Raji (cell line): Measurements from ENCODE around the gene NUDT16.

Source experiments
- POLR2A ChIP-seq: IDR thresholded peaks from 2 replicates; pipeline ENCODE4 v1.6.1; 2011; ENCODE audit warnings: low read depth, low read length, control low read depth; ENCODE audit not compliant: insufficient read depth

The NUDT16 gene

GRCh38 chr3:131370935-131371687 is 10.5 kb upstream of the NUDT16 start:
- no peak for TF ChIP-seq POLR2A

- no peak for TF ChIP-seq POLR2A
Observed at GRCh38 chr3:131371688-131372066, 9.9 kb upstream of the NUDT16 start.

- no peak for TF ChIP-seq POLR2A
Observed at GRCh38 chr3:131374741-131375140, 6.8 kb upstream of the NUDT16 start.

GRCh38 chr3:131386429-131387165 is 5.0 kb downstream of the NUDT16 start:
- TF ChIP-seq POLR2A, result no peak

- no peak for TF ChIP-seq POLR2A
Observed at GRCh38 chr3:131387796-131388489, 6.4 kb downstream of the NUDT16 start.

- no peak for TF ChIP-seq POLR2A
Observed at GRCh38 chr3:131388490-131388799, 6.9 kb downstream of the NUDT16 start.

- TF ChIP-seq POLR2A, result no peak
Observed at GRCh38 chr3:131390331-131390730, 8.8 kb downstream of the NUDT16 start.

GRCh38 chr3:131393051-131393450 is 11.5 kb downstream of the NUDT16 start:
- no peak for TF ChIP-seq POLR2A

GRCh38 chr3:131393868-131394267 is 12.3 kb downstream of the NUDT16 start:
- TF ChIP-seq POLR2A, result no peak

- TF ChIP-seq POLR2A, result no peak
Observed at GRCh38 chr3:131394400-131394799, 12.8 kb downstream of the NUDT16 start.

GRCh38 chr3:131396170-131396569 is 14.6 kb downstream of the NUDT16 start:
- TF ChIP-seq POLR2A, result no peak

GRCh38 chr3:131397889-131398288 is 16.3 kb downstream of the NUDT16 start:
- TF ChIP-seq POLR2A, result no peak

- TF ChIP-seq POLR2A, result no peak
Observed at GRCh38 chr3:131401978-131402377, 20.4 kb downstream of the NUDT16 start.

GRCh38 chr3:131402391-131403039 is 20.9 kb downstream of the NUDT16 start:
- TF ChIP-seq POLR2A, result no peak

GRCh38 chr3:131403216-131403895 is 21.8 kb downstream of the NUDT16 start:
- TF ChIP-seq POLR2A, result no peak

GRCh38 chr3:131405411-131405810 is 23.8 kb downstream of the NUDT16 start:
- TF ChIP-seq POLR2A, result no peak

GRCh38 chr3:131406274-131406673 is 24.7 kb downstream of the NUDT16 start:
- TF ChIP-seq POLR2A, result no peak
